HL-60 (cell line): ENCODE measurements around the gene TMEM127.

ENCODE experiments used
- CTCF ChIP-seq: IDR thresholded peaks from one replicate; pipeline ENCODE4 v1.5.1; 2011; ENCODE audit warnings: low read length, control low read depth, inconsistent platforms; ENCODE audit not compliant: insufficient read depth
- GABPA ChIP-seq: IDR thresholded peaks from 2 replicates; pipeline ENCODE4 v1.6.1; 2012; ENCODE audit warnings: low read depth
- POLR2AphosphoS5 ChIP-seq: IDR thresholded peaks from 2 replicates; pipeline ENCODE4 v1.6.1; 2012; ENCODE audit warnings: low read depth
- REST ChIP-seq: IDR thresholded peaks from 2 replicates; pipeline ENCODE4 v1.6.1; 2012; ENCODE audit warnings: low read depth; ENCODE audit not compliant: insufficient replicate concordance

GRCh38 chr2:96249654-96250053 is 16.1 kb downstream of the TMEM127 start:
- TF ChIP-seq CTCF (no peak), POLR2AphosphoS5 (no peak), GABPA (no peak), REST (no peak)
